Skeletal muscle satellite cell (primary cell): Measurements from ENCODE around the gene IQGAP2.

Experiments used
- H3K27me3 ChIP-seq: 2 replicates; pipeline ENCODE4 v1.7.0; 2013; ENCODE audit warnings: low read length; ENCODE audit not compliant: control insufficient read depth, insufficient read depth
- H3K36me3 ChIP-seq: 2 replicates; pipeline ENCODE4 v1.7.0; 2013; ENCODE audit warnings: mild to moderate bottlenecking, control low read depth, low read length; ENCODE audit not compliant: insufficient read depth
- H3K4me1 ChIP-seq: 2 replicates; pipeline ENCODE4 v1.7.0; 2013; ENCODE audit warnings: low read length; ENCODE audit not compliant: control insufficient read depth, insufficient read depth
- H3K4me2 ChIP-seq: 2 replicates; pipeline ENCODE4 v1.7.0; 2013; ENCODE audit warnings: mild to moderate bottlenecking, low read length
- H3K4me3 ChIP-seq: 2 replicates; pipeline ENCODE4 v1.7.0; 2013; ENCODE audit warnings: low read length
- H3K9ac ChIP-seq: 2 replicates; pipeline ENCODE4 v1.7.0; 2013; ENCODE audit warnings: mild to moderate bottlenecking, low read depth, low read length, moderate library complexity
- H3K9me3 ChIP-seq: replicated peaks from 2 replicates; pipeline ENCODE4 v1.7.0; 2013; ENCODE audit warnings: mild to moderate bottlenecking, control low read depth, low read length

Gene IQGAP2

GRCh38 chr5:76403766-76404222 is 709 bp downstream of the IQGAP2 start:
- Histone ChIP-seq H3K27me3 (peaks cover 73% of the 10 kb centered on the region), H3K4me1 (peaks cover 5% of the 10 kb centered on the region), H3K36me3 (no peaks in the 10 kb centered on the region), H3K9ac (no peak overlapping the region), H3K9me3 (no peaks in the 10 kb centered on the region), H3K4me2 (peak overlapping the region; percentile 97), H3K4me3 (peak overlapping the region; percentile 78)

DNA sequence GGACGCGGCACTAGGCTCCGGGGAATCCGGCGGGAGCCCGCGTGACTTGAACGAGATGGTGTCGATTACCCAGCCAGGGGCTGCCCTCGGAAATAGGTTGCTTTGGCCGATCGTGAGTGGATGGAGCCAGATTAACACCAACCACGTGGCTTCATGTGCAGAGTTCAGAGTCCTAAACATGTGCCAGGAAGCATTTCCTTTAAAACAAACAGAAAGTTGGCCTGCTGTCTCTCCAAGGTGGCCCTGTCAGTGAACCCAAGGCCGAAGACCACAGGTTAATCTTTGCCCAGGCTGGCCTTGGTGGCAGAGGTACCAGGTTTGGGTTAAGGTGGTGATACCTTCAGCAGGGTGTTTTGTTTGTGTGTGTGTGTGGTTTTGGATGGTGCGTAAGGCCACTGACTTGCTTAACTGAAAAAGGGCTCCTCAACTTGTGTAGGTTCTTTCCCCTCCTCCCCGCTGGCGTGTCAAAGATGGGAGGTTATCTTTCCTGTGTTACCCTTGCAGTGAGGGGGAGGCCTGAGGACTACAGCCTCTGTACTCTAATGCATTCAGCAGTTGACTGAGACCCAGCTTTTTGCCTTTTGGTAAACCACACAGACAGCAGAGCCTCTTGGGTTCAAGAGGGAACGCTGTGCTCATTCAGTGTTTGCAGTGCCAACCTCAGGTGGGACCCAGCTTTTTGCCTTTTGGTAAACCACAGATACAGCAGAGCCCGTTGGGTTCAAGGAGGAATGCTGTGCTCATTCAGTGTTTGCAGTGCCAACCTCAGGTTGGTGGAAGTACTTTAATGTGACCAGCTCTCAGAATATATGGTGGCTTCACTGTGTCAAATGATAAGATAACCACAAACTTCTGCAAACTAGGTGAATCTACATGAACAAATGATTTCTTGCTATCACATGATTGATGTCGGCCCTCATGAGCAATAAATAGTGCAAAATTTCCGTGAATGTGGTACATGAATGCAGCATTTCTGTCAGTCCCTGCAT is 1.4 kb downstream of the IQGAP2 start:
- H3K4me2 ChIP-seq = no peak overlapping the region
- H3K9me3 ChIP-seq = no peaks in the 10 kb centered on the region
- peaks cover 5% of the 10 kb centered on the region for H3K4me1 ChIP-seq
- H3K27me3 ChIP-seq = peaks cover 66% of the 10 kb centered on the region
- no peak overlapping the region for H3K9ac ChIP-seq
- H3K36me3 ChIP-seq = no peaks in the 10 kb centered on the region
- no peak overlapping the region for H3K4me3 ChIP-seq

GRCh38 chr5:76406014-76406413 is 2.9 kb downstream of the IQGAP2 start:
- Histone ChIP-seq H3K4me3 (no peak overlapping the region), H3K36me3 (no peaks in the 10 kb centered on the region), H3K9me3 (no peaks in the 10 kb centered on the region), H3K4me2 (no peak overlapping the region), H3K27me3 (peaks cover 64% of the 10 kb centered on the region), H3K4me1 (peaks cover 5% of the 10 kb centered on the region), H3K9ac (no peak overlapping the region)

DNA sequence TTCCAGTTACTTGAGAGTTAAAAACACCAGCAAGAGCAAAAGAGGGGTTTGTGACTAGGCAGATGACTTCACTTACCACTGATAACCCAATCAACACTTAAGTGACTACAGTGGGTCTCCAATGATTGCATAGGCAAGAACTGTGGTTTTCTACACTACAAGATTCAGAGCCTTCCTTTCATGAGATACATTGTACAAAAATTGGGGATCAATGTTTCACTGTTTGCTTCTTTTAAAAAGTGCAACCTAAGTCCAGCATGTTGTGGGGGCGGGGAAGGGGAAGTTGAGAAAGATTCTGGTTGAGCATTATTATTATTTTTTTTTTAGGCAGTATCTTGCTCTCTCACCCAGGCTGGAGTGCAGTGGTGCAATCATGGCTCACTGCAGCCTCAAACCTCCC is 3.6 kb downstream of the IQGAP2 start:
- Histone ChIP-seq H3K27me3 (peaks cover 58% of the 10 kb centered on the region), H3K9ac (no peak overlapping the region), H3K4me1 (peaks cover 5% of the 10 kb centered on the region), H3K36me3 (no peaks in the 10 kb centered on the region), H3K4me3 (no peak overlapping the region), H3K4me2 (no peak overlapping the region), H3K9me3 (no peaks in the 10 kb centered on the region)

- Histone ChIP-seq H3K9me3 (no peaks in the 10 kb centered on the region), H3K36me3 (no peaks in the 10 kb centered on the region), H3K27me3 (peaks cover 43% of the 10 kb centered on the region), H3K9ac (no peak overlapping the region), H3K4me1 (peaks cover 4% of the 10 kb centered on the region), H3K4me2 (no peak overlapping the region), H3K4me3 (no peak overlapping the region)
These were observed 5.1 kb downstream of the IQGAP2 start for GRCh38 chr5:76408104-76408654.

GRCh38 chr5:76412511-76412910 is 9.4 kb downstream of the IQGAP2 start:
- Histone ChIP-seq H3K4me3 (no peak overlapping the region), H3K4me1 (no peaks in the 10 kb centered on the region), H3K27me3 (peaks cover 3% of the 10 kb centered on the region), H3K36me3 (no peaks in the 10 kb centered on the region), H3K4me2 (no peak overlapping the region), H3K9me3 (no peaks in the 10 kb centered on the region), H3K9ac (no peak overlapping the region)

DNA sequence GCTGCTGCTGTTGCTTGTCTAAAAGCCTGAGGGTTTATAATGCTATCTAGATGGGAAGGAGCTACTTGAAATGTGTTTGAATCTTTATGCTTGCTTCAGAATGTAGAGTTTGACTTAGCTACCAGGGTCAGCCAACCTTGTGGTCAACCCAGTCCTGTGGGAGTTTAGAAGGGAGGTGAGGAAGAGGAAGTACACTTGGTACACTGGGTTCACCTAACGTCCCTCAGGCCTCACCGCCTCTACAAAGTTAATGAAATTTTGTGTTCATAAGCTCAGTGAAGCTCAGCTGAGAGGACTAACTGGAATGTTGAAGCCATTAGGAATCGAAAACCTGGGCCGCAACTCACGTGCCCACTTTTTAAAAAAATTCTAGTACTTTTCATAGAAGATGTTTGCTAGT is 10.7 kb downstream of the IQGAP2 start:
- no peaks in the 10 kb centered on the region for H3K36me3 ChIP-seq
- H3K27me3 ChIP-seq = peaks cover 3% of the 10 kb centered on the region
- H3K9me3 ChIP-seq = no peaks in the 10 kb centered on the region
- H3K9ac ChIP-seq = no peak overlapping the region
- H3K4me2 ChIP-seq = no peak overlapping the region
- no peaks in the 10 kb centered on the region for H3K4me1 ChIP-seq
- no peak overlapping the region for H3K4me3 ChIP-seq

DNA sequence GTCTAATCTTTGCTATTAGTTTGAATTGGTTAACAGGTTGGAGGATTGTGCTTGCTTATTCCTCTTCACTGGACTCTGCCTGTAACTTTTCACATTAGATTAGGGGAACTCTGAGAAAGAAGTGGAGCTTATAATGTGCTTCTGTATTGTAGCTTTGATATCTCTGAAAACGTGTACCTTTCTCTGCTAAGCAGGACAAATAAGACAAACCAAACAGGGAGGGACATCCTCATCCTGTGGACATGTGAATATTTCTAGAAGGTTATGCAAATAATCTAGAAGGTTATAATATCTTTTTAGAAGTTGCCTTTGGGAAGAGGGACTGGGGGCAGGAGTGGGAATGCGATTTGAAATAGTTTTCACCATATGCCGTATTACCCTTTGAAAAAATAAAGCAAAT is 11.7 kb downstream of the IQGAP2 start:
- no peak overlapping the region for H3K4me2 ChIP-seq
- H3K4me3 ChIP-seq = no peak overlapping the region
- H3K9ac ChIP-seq = no peak overlapping the region
- H3K27me3 ChIP-seq = peaks cover 3% of the 10 kb centered on the region
- no peaks in the 10 kb centered on the region for H3K36me3 ChIP-seq
- no peaks in the 10 kb centered on the region for H3K4me1 ChIP-seq
- H3K9me3 ChIP-seq = no peaks in the 10 kb centered on the region

DNA sequence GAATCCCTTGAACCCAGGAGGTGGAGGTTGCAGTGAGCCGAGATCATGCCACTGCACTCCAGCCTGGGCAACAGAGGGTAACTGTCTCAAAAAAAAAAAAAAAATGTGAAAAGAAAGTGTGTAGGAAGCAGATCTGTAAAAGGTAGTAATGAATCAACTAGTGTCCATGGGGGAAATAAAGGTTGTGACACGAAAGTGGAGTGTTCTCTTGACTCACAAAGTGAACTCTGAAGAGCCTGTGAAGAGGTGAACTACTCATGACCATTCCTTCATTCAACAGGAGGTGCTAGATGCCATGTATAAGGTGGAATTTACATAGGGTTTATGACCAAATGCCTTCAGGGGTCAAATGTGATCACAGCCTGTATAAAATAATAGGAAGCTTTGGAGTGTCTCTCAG is 12.8 kb downstream of the IQGAP2 start:
- H3K27me3 ChIP-seq = no peaks in the 10 kb centered on the region
- H3K4me3 ChIP-seq = no peak overlapping the region
- H3K9me3 ChIP-seq = no peaks in the 10 kb centered on the region
- no peak overlapping the region for H3K9ac ChIP-seq
- H3K36me3 ChIP-seq = no peaks in the 10 kb centered on the region
- no peak overlapping the region for H3K4me2 ChIP-seq
- H3K4me1 ChIP-seq = no peaks in the 10 kb centered on the region

DNA sequence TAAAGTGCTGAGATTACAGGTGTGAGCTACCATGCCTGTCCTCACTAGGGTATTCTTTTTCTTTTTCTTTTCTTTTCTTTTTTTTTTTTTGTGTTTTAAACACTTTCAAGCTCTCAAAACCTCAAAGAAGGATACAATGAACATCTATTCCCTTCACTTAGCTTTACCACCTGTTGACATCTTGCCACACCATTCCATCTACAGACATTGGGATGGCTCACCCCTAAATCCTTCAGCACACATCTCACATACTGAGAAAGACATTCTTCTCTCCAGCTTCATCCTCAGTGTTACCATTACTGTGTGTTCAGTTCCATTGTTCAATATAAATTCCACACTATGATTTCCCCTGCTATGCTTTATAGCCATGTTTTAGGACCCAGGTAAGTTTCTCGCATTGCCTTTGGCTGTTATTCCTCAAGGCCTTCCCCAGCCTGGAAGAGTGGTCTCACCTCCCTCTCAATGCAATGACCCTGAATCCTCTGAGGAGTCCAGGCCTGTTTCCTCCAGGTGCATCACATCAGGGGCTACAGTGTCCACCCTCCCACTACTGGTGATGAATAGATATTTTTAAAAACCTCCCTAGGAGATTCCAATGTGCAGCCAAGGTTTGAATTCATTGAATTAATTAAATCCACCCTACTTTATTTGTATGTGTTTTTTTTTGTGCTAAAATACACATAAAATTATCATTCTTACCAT is 16.7 kb downstream of the IQGAP2 start:
- H3K9ac ChIP-seq = no peak overlapping the region
- no peaks in the 10 kb centered on the region for H3K9me3 ChIP-seq

GRCh38 chr5:76422227-76422626 is 19.1 kb downstream of the IQGAP2 start:
- Histone ChIP-seq H3K4me1 (no peaks in the 10 kb centered on the region), H3K36me3 (no peaks in the 10 kb centered on the region), H3K4me3 (no peak overlapping the region), H3K9ac (no peak overlapping the region), H3K4me2 (no peak overlapping the region), H3K9me3 (no peaks in the 10 kb centered on the region), H3K27me3 (peaks cover 14% of the 10 kb centered on the region)

More for the DNA sequence above, 16.7 kb downstream of the IQGAP2 start:
- Histone ChIP-seq H3K27me3 (peaks cover 5% of the 10 kb centered on the region), H3K4me1 (no peaks in the 10 kb centered on the region), H3K36me3 (no peaks in the 10 kb centered on the region), H3K4me3 (no peak overlapping the region), H3K4me2 (no peak overlapping the region)
